ENCODE data around the gene PNMA3. TPM values are rescaled to one million over a fixed set of nuclear protein-coding genes. Genes with fewer than 3 reads are reported as not detected.

The PNMA3 gene, protein sequence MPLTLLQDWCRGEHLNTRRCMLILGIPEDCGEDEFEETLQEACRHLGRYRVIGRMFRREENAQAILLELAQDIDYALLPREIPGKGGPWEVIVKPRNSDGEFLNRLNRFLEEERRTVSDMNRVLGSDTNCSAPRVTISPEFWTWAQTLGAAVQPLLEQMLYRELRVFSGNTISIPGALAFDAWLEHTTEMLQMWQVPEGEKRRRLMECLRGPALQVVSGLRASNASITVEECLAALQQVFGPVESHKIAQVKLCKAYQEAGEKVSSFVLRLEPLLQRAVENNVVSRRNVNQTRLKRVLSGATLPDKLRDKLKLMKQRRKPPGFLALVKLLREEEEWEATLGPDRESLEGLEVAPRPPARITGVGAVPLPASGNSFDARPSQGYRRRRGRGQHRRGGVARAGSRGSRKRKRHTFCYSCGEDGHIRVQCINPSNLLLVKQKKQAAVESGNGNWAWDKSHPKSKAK
- polyA plus RNA-seq: 4.1 and 5.0 TPM in 2 replicates

DNA sequence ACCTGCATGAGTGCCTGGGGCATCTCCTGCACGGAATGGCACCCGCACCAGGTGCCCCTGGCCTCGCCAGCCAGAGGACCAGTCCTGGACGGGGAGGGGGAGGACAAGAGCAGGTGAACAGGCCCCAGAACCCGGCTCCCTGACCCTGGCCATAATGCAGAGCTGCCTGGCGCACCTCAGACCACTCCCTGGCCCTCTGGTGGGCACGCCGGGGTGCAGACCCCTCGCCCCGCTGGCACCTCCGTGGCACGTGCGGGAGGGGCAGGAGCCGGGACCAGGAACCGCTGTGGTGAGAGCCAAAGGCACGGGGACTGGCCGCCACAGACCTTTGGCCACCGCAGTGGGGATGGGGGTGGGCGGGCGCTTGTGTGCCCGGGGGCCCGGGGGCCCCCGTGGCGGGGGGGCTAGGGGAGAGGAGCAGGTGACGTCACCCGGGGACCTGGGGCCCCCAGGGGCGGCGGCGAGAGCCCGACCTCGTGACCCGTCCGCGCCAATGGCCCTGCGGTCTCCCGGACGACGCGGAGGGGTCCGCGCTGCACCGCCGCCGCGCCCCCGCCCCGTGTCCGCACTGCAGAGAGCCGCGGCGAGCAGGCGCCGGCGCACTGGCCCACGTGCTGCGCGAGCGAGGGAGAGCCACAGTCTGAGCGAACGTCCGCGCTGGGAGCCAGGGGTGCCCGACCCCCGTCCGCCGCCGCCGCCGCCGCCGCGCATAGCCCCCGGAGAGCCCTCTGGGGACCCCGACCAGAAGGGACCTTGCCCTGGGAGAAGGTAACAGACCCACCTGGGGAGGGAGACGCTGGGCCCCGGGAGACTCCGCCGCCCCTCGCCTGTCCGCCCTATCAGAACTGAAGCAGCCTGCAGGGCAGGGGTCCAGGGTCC, at the start of gene PNMA3:
Gene PNMA3, plus strand, starts transcription at position 600 of the 879 bp plus-strand sequence. CDS start 586 bp downstream, outside the sequence.

DNA sequence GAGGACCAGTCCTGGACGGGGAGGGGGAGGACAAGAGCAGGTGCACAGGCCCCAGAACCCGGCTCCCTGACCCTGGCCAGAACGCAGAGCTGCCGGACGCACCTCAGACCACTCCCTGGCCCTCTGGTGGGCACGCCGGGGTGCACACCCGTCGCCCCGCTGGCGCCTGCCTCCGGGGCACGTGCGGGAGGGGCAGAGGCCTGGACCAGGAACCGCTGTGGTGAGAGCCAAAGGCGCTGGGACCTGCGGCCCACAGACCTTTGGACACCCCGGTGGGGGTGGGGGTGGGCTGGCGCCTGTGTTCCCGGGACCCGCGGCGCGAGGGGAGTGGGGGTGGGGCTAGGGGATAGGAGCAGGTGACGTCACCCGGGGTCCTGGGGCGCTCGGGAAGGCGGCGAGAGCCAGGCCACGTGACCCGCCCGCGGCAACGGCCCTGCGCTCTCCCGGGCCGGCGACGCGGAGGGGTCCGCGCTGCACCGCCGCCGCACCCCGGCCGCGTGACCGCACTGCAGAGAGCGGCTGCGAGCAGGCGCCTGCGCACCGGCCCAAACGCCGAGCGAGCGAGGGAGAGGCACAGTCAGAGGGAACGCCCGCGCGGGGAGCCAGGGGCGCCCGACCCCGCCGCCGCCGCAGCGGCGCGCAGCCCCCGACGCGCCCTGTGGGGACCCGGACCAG, 15.8 kb downstream of the PNMA3 start, which contains the start of gene PNMA6A:
Gene PNMA6A, plus strand, starts transcription at position 546 of the 675 bp plus-strand sequence. CDS start 609 bp downstream, outside the sequence.

Other genes with a start within 250 kb of the PNMA3 start
- 115 and 119 TPM in 2 replicates for gene CETN2, start 225.7 kb upstream of the PNMA3 start, polyA plus RNA-seq
- 16.4 and 20.0 TPM in 2 replicates for gene NSDHL, start 225.4 kb upstream of the PNMA3 start, polyA plus RNA-seq
- 1.1 TPM in 1 of 2 replicates, not detected in the other for gene ZNF185, start 158.4 kb upstream of the PNMA3 start, polyA plus RNA-seq
- gene PNMA5, start 62.4 kb upstream of the PNMA3 start, polyA plus RNA-seq: 0.32 TPM in 1 of 2 replicates, not detected in the other
- gene PNMA6A, start 16.0 kb downstream of the PNMA3 start, polyA plus RNA-seq: 8.3 and 14.3 TPM in 2 replicates
- not detected in 2 replicates for gene MAGEA1, start 122.8 kb downstream of the PNMA3 start, polyA plus RNA-seq